Epidermal melanocyte (primary cell): ENCODE data around the gene SNN.

Source experiments
- DNase-seq: peaks from one replicate; pipeline ENCODE4 v3.0.0; 2011; ENCODE audit warnings: low spot score; ENCODE audit not compliant: insufficient read length

Gene SNN

DNA sequence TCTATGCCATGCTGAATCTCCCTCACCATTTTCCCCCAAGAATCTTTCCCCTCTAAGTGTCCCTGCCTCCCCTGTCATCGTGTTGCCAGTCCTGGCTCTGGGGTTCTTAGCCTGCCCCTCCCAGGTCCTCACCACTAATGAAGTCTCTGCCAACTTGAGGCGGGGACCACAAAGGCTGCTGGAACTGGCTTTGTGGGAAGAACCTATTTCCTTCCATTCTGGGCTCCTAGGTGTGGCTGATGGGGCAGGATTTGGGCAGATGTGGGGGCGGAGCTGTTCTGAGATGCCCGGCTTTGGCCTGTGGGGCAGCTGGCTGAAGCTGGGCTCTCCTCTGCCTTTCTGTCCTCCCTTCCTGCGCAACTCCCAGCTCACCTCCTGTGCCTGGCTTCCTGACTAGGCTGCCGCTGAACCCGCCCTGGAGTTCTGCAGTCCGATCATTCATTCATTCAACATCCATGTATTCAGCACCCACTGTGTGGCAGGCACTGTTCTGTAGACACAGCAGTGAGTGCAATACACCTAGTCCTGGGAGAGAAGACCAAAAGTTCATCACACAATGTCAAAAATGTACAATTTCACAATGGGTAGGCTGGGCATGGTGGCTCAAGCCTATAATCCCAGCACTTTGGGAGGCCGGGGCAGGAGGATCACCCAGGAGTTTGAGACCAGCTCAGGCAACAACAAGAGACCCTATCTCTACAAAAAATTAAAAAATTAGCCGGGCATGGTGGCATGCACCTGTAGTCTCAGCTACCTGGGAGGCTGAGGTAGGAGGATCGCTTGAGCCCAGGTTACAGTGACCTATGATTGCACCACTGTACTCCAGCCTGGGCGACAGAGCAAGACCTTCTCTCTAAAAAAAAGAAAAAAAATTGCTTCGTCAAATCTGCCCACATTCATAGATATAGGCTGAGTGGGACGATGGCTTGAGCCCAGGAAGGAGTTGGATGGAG lies 1.9 kb upstream of the SNN start:
- no peak for DNase-seq

GRCh38 chr16:11667221-11667823 lies 933 bp upstream of the SNN start:
- no peak for DNase-seq

- DNase-seq = no peak
These were observed 546 bp downstream of the SNN start for GRCh38 chr16:11668623-11669379.

GRCh38 chr16:11669380-11670146 lies 1.3 kb downstream of the SNN start:
- DNase-seq = no peak

DNA sequence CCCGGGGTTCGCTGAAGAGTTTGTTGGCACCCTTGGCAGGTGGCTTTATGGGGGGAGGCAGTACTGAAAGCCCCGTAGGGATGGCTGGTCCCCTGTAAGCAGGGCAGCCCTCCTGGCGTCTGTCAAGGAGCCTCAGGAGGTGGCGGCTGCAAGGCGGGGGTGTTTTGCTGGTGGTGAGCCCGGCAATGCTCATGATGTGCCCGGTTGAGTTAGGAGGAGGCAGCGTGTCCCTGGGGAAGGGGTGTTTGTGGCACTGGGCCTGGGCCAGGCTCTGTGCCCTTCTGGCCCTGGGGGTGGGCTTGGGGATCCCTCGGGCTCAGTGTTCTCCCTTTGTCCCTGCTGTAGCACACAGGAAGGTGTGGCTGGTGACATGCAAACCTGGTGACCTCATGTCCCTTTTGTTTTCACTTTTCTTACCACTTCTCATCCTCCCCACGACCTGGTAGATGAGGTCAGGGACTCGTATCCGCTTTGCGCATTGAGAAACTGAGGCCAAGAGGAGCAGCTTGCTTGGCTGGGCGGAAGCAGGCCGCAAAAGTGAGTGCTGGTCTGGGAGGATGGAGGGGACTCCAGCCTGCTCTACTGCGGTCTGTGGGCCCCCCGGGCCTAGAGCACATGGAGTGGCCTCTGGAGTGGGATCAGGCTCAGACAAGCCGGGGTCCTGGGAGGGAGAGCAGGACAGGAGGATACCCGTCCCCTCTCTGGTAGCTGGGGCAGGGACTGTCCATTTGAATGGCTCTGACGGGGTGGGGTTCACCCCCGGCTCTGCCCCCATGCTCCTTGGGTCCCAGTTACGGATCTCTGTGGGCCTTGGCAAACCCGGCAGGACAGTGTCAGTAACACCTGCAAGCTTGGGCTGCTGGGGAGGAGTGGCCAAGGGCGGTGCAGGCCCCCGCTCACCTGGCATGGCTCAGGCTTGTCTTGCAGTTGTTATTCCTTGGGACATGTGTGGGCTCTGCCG lies 2.2 kb downstream of the SNN start:
- no peak for DNase-seq

DNA sequence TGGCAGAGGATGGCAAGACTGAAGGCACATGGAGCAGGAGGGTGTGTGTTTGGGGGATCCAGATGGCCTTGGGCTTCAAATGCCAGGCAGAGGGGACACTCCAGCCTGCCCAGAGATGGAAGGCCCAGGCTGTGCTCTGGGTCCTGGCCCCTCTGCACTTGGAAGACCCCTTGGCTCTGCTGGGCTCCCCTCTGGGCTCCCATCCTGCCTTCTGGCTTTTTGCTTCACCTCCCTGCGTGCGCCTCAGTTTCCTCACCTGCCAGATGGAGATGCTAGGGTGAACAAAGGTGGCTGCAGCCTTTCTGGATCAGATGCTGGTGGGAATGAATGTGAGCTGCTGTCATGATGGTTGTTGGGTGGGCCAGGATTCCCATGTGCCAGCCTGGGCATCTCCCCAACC lies 3.0 kb downstream of the SNN start:
- no peak for DNase-seq

DNA sequence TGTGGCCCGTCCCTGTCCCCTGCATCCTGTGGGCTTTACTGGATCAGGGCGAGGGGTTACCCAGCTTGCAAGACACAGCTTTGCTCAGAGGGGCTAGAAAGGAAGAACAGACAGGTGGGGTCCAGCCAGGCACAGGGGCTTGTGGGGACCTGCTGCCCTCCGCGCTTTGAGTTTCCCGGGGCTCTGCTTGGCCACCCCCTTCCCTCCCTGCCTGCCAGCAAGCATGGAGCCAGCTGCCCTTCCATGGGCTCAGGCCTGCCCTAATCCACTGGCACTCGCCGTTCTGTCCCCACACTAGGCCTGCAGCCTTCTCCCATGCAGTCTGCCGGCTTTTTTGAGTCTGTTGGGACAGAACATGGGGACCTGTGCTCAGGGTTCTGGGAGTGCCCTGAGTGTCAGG lies 3.4 kb downstream of the SNN start:
- no peak for DNase-seq

GRCh38 chr16:11672206-11673090 lies 4.2 kb downstream of the SNN start:
- DNase-seq = no peak

GRCh38 chr16:11673091-11674000 lies 5.1 kb downstream of the SNN start:
- DNase-seq = no peak

DNA sequence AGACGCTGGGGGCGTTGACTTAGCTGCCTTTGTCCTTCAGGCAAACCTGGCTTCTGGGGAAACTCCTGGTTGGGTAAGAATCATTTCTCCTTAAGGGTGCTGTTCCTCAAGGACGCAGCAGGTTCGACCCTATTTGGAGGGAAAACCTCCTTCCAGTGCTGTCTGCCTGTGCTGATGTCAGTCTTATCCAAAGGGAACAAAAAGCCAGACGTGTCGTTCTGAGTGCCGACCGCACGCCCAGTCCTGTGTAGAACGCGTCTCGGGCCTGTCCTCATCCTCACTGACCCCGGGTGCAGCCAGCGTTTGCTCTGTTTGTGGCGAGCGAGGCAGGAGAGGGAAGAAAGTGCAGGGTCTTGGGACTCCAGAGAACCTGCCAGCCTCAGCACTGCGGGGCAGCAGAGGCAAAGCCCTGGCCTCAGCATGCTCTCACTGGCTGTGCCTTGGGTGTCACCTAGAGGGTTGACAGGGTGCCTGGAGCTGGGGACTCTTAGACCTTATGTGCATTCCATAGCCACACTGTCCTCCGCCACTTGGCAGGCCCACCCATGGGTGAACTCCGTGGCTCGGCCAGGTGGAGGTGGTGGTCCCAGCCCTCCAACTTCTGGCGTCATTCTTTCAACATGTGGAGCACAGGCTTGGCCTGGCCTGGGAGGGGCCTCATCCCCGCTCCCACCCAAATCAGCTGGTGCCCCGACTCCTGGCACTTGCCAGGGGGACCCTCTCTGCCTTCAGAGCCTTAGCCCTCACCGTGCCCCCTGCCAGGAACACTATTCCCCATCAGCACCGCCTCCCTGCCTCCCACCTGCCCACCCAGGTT lies 6.0 kb downstream of the SNN start:
- no peak for DNase-seq

DNA sequence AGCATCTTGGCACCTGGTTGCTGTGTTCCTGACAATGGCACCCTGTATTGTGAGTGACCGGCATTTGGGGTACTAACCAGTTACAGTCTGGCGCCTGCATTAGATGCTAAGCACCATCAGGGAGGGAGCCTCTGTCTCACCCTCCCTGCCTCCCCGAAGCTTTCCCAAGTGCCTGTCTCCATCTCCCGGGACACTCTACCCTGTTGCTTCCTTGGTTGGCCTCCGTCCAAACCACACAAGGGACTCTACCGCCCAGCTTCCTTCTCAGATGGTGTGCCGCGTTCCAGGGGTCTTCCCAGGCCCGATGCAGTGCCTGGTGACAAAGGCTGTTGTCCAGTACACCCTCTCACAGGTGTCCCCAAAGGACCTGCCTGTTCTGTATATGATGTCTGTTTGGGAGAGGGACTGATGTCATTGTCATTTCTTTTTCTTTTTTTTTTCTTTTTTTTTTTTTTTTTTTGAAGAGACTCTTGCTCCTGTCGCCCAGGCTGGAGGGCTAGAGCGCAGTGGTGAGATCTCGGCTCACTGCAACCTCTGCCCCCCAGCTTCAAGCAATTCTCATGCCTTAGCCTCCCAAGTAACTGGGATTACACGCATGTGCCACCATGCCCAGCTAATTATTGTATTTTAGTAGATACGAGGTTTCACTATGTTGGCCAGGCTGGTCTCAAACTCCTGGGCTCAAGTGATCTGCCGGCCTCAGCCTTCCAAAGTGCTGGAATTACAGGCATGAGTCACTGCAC lies 6.7 kb downstream of the SNN start:
- no peak for DNase-seq

- no peak for DNase-seq
These were observed 7.6 kb downstream of the SNN start for GRCh38 chr16:11675561-11676511.

GRCh38 chr16:11676799-11677198 lies 8.5 kb downstream of the SNN start:
- DNase-seq = no peak

GRCh38 chr16:11677451-11677951 lies 9.2 kb downstream of the SNN start:
- DNase-seq = no peak
